Measurements from ENCODE around the gene SOD2.
A peak's percentile ranks its signal among the peaks of the same experiment; 100 is the strongest.
"Not testable (repeated sequence)": the region's sequence is repeated elsewhere in the genome, so short reads cannot be mapped to it uniquely, and the experiment has no call there.

SOD2 gene

DNA sequence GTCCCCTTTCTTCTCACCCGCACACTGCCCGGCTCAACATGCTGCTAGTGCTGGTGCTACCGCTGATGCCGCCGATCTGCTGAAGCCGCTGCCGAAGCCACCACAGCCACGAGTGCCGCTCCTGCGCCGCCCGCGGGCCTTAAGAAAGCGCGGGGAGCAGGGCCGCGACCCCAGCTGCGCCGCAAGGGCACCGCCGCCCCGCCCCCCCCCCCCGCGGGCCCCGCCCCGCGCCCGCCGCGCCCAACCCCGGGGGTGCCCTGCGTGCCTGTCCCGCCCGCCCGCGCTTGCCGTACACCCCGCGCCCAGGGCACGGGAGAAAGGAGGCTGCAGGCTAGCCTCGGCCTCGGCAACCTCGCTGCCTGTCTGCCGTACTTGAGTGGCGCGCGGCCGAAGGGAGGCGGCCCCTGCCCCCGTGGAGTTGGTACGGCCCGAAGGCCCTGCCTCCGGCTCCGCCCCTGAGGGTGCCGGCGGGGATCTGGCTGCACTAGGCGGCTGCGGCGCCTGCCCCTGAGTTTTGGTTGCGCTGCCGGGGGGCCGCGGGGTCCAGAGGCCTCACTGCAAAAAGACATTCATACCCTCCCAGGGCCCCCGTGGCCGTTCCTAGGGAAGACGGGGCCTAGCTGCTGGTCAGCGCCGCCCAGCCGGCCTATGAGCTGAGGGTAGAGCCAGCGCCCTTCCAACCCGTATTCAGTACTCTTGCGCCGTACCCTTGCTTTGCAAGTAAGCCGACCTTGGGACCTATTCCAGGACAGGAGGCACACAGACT is at the start of gene SOD2:
Gene SOD2 (minus strand): TSS at position 114 of the 766 bp plus-strand sequence. CDS start 74 bp downstream, at position 40.
- no peak for FAIRE-seq

DNA sequence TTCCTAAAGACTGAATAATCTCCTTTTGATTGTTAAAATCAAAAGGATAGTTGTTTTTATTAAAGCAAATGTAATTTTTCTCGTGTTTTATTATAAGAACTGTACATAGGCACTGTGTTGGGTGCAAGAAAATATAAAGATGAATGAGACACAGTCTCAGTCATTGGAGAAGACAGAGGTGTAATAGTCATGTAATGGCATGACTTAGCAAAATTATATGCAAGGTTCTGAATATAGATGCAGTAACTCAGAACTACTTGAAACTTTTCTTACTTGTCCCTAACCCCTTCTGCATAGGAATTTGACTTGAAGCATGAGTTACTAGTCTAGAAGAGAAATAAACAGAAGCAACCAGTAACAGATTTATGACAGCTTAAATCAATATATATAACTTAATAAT is 49.1 kb upstream of the SOD2 start:
- no peak for FAIRE-seq

DNA sequence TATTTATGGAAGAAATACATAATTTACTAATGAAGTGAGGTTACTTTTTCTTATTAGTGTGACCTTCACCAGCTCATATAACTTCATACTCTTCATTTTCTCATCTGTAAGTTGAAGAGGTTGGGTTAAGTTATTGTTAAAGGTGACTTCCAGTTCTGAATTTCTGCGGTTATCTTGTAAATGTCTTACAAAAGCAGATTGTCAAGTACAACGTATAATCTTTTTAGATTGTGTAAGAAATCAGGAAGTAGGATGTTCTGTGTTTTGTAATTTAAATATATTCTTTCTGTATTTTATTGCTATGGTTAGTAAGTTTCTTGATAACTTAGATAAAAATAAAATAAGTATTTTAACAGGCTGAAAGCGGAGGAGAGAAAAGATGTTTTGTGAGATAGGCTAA is 46.3 kb upstream of the SOD2 start:
- FAIRE-seq, result no peak

- FAIRE-seq, result no peak
Observed at GRCh38 chr6:159736908-159737307, 43.9 kb upstream of the SOD2 start.

GRCh38 chr6:159733395-159733794 is 40.4 kb upstream of the SOD2 start:
- FAIRE-seq, result not testable (repeated sequence)

GRCh38 chr6:159732550-159732949 is 39.5 kb upstream of the SOD2 start:
- not testable (repeated sequence) for FAIRE-seq

GRCh38 chr6:159730332-159730676 is 37.3 kb upstream of the SOD2 start:
- no peak for FAIRE-seq

DNA sequence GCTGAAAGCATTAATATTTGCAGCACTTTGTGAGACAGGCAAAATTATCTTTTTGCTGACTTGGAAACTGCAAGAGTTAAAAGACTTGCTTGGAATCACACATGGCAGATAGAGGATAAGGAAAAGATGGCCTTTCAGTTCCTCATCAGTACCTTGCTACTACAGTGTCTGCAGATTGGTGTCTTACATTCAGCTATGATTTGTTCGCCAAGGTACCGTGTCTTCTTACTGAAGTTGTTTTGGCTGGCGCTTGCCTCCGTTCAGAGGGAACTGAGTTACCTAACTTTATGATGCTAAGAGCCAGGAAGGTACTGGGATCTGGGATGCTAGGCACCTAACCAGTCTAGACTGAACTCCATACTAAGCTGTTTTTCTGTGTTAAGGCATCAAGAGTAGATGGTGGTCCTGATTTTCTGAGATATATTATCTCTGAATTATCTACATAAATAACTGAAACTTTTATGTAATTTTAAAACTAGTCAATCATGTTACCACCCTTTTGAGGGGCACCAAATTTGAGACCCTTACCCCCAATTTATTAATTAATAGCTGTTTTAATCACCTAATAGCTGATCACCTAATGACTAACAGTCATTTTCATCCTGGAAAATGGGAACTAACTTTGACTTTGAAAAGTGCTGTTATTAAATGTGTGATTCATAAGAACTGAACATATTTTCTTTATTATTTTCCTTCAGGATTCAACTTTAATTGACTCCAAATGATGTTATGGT is 36.7 kb upstream of the SOD2 start:
- FAIRE-seq, result peak; percentile 3

DNA sequence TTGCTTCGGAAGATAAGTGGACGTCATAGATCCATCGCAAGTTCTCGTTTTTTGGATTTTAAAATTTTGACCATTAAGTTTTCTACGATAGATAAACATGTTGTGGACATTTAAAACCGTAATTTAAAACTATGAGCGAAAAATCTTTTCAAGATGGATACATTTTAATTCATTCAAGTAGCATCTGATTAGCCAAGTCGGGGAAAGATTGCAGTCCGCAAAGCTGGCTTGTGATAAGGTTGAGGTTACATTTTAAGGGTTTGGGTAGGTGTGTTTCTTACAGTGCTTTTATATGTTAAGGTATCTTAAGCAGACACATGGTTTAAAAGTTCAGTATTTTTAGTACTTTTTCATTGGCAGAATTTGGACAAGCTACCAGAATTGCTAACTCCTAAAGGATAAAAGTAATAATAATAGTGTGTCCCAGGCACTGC is 35.5 kb upstream of the SOD2 start:
- no peak for FAIRE-seq

DNA sequence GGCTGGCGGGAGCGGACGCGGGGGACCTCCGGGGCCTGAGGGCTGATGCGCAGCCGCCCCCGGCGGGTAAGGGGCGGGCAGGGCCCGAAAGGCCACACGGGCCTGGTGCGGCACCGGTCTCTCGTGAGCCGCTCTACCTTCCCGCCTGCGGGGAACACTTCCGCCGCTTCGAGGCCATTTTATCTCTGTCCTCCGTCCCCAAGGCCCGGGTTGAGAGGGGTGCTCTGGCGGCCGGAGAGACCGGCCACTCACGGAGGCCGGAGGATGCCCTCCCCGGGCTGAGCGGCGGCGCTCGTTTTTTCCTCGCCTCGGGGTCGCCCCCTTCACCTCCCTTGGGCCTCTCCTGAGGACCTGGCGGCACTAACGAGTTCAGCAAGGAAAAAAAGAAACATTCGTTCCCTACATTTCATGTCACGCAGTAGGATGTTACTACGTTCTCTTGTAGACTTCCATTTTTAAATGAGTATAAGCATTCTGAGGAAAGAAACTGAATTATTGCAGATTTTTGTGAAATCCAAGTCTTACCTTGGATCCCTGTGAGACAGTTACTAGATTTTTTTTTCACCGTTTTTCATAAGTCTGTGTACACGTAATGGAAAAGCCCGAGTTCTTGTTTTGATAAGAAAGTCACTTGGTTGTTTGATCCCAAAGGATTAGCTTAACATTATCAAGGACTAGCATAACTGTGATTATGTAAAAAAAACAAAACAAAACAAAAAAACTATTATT is 34.8 kb upstream of the SOD2 start:
- no peak for FAIRE-seq

DNA sequence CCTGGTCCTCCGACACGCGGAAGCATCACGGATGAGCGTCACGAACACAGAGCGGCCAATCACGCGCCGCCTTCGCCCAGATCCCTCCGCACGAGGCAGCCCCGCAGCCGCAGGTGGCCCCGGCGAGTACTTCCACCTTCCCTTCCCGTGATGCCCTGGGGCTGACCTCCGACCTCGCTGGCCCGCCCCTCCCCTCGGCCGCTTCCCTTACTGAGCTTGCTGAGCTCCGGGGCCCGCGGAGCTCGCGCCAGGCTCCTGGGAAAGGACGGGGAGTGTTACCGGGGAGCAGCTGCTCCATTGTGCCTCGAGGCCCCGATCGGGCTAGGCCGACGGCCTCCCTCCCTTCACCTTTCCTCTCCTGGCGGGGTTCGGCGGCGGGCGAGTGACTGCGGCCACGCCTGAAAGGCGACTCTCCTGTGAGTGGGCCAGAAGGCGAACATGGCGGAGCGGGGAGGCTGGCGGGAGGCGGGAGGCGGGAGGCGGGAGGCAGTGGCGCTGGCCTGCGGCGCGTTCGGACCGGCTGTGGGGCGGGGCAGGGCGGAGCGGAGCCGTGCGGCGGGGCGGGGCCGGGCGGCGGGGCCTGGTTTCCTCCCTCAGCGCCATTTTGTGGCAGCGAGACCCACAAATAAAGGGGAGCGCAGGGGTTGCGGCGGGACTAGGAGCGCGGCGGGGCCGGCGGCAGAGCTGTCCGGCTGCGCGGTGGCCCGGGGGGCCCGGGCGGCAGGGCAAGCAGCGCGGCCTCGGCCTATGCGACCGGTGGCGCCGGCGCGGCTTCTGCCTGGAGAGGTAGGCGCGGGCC is 34.1 kb upstream of the SOD2 start, which contains the start of gene WTAP:
Gene WTAP (plus strand): TSS at position 589 of the 799 bp plus-strand sequence. CDS start 8,760 bp downstream, outside the sequence.
- FAIRE-seq, result peak; percentile 54

DNA sequence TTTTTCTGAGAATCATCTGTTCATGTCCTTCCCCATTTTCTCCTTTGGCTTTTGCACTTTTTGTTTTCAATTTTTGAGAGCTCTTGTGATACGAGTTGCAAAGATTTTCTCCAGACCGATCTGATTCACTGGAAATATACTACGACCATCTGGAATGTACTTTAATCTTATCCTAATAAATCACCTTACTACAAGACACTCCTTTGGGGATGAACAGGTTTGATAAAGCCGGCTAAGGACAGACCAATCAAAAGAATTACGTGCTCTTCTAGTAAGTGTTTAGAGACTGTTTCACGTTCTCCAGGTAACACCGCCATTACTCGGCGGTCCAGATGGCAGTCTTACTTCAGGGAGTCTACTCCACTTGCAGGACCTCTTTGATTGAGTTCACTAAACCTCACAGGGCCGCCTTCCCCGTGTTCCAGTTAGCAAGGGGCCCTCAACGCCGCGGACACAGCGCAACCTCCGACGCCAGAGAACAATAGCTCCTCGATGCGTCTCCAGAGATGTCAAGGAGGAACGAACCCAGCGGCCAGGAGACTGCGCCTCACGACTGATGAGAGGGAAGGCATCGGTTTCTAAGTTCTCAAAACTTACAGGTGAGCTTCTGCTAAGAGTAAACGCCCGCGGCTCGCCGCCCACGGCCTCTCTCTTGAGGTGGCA is 33.3 kb upstream of the SOD2 start:
- no peak for FAIRE-seq

DNA sequence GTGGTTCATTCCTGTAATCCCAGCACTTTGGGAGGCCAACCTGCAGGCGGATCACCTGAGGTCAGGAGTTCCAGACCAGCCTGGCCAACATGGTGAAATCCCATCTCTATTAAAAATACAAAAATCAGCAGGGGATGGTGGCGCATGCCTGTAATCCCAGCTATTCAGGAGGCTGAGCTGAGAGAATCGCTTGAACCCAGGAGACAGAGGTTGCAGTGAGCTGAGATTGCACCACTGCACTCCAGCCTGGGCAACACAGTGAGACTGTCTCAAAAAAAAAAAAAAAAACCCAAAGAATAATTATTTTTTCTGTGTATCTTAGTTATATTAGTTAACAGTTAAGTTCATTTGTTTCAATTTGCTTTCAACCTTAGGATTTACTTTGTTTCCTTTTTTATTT is 32.2 kb upstream of the SOD2 start:
- not testable (repeated sequence) for FAIRE-seq

DNA sequence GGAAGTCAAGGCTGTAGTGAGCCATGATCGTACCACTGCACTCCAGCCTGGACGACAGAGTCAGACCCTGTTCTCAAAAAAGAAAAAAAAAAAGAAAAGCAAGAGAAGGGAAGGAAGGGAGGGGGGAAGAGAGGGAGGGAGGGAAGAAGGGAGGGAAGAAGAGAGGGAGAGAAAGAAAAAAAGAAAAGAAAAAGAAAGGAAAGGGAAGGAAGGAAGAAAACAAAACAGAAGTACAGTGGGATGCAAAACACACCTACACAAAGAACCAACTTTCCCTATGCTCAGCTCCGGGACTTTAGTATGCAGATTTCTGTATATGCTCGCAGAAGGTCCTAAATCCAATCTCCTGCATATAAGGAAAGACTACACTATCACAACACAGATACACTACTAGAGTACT is 31.7 kb upstream of the SOD2 start:
- no peak for FAIRE-seq

- FAIRE-seq, result no peak
Observed at GRCh38 chr6:159723259-159723658, 30.2 kb upstream of the SOD2 start.

DNA sequence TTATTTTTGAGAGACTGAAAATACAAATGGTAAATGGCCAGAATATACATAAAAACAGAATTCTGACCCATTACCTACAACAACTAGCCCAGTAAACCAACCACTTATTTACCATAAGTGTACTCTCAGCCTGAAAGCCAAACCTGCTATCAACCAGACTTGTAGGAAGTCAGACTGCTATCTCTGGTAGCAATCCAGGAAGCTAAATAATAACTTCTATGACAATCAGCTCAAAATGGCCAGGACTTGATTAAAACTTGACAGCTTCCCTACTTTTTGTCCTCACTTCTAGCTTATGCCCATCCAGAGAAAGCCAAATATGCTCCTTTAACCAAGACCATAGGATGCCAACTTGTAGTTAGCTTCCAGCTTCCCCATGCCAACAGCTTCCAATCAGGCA is 29.6 kb upstream of the SOD2 start:
- FAIRE-seq, result no peak

DNA sequence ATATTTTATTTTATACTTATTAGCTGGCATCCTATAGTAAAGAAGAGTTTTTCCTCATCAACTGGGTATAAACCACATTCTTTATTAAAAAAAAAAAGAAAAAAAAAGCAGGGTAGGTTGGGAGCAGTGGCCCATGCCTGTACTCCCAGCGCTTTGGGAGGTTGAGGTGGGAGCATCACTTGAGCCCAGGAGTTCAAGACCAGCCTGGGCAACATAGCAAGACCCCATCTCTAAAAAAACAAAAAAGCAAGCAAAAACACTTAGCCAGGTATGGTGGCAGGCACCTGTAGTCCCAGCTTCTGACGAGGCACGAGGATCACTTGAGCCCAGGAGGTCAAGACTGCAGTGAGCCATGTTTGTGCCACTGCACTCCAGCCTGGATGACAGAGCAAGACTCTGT is 28.9 kb upstream of the SOD2 start:
- FAIRE-seq, result not testable (repeated sequence)

- FAIRE-seq, result no peak
Observed at GRCh38 chr6:159720708-159721107, 27.7 kb upstream of the SOD2 start.

GRCh38 chr6:159719287-159719686 is 26.2 kb upstream of the SOD2 start:
- FAIRE-seq, result no peak

DNA sequence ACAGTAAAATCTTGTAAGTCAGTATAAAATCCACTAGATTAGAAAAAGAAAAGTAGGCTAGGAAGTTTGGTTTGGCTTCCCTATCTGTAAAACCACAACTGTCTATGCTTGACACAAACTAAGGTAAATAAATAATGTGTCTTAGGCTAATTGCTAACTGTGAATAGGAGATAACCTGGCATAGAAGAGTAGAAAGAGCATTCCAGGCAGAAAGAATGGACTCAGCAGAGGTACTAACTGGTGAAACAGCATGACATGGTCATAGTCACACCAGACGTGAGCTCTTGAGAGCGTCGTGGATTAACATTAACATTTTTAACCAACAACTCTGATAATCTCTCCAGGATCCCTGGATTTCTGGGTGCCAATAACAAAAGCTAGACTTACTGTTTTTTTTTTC is 25.6 kb upstream of the SOD2 start:
- no peak for FAIRE-seq

GRCh38 chr6:159716247-159717096 is 23.4 kb upstream of the SOD2 start:
- FAIRE-seq, result no peak
